HG02623 (cell line): ENCODE results near the gene VPREB3.

Experiments used
- ATAC-seq: cut with Tn5 transposase; IDR thresholded peaks from one replicate; pipeline ENCODE4 v1.9.1; 2021; ENCODE audit warnings: moderate library complexity; ENCODE audit not compliant: unreplicated experiment

Gene VPREB3

DNA sequence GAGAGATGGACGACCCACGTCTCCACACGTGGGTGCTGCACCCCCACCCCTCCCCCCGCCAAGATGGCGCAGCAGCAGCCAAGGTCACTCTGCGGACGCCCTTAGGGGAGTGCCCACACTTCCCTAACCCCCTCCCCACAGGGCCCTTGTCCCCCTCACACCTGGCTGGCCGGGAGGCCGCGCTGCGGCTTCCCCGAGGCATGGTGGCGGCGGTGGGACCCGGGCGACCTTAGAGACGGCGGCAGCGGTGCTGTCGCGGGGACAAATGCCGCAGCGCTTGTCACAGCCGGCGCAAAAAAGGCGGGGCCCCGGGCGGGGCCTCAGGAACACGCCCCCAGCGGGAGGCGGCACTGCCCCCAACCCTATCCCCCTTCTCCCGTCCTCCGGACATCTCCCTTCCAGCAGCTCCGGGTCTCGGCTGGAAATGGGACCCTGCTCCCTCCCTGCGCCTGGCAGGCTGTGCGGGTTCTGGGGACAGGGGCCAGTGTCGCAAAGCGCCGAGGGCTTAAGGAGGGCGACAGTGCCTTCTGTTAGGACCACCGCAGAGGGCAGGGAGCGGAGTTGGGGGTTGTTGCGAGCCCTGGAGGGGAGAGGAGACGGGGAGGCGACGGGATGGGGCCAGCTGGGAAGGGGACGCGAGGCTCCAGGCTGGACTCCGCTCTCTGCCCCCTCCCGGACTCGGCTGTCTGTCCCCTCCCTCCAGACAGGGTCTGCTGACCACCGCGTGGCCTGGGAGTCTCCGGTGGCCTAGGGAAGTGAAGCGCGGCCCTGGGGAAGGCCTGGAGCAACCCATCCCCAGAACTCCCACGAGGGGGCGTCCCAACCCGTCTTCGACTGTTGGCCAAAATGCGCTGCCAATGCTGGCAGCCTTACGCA, 13.7 kb upstream of the VPREB3 start, which contains the start of gene CHCHD10:
Gene CHCHD10 (minus strand): TSS at position 300 of the 876 bp plus-strand sequence. CDS start 98 bp downstream, at position 202.
- no peak for ATAC-seq

DNA sequence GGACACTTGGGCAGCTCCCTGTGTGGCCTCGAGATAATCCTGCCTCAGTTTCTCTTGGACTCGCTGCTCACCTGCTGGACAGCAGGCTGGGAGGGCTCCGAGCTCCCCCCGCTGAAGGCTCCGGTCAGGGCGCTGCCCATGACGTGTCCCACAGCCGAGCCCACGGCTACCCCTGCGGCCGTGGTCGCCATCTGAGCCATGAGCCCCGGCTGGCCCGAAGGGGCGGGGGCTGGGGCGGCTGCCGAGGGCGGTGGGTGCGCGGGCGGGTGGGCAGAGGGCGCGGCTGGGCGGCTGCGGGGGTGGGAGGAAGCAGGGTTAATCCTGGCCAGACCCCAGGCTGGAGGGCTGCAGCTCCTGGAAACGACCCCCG, 13.1 kb upstream of the VPREB3 start:
- no peak for ATAC-seq

GRCh38 chr22:23764899-23765881, 11.0 kb upstream of the VPREB3 start:
- no peak for ATAC-seq

DNA sequence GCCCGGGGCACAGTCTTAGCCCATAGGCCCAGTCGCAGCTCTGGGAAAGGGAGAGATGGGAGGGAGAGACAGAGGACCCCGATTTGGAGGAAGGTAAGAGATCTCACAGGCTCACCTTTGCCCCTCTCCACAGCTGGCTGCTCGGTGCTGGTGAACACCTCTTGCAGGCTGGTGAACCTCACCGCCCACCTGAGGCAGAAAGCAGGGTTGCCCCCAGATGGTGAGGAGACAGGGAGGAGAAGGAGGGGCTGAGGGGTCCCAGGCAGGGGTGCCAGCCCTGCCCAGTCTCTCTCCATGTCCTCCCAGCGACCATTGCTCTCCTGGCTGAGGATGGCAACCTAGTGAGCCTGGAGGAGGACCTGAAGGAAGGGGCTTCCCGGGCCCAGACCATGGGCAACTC, 9.7 kb upstream of the VPREB3 start:
- no peak for ATAC-seq

GRCh38 chr22:23763579-23763945, 9.3 kb upstream of the VPREB3 start:
- no peak for ATAC-seq

DNA sequence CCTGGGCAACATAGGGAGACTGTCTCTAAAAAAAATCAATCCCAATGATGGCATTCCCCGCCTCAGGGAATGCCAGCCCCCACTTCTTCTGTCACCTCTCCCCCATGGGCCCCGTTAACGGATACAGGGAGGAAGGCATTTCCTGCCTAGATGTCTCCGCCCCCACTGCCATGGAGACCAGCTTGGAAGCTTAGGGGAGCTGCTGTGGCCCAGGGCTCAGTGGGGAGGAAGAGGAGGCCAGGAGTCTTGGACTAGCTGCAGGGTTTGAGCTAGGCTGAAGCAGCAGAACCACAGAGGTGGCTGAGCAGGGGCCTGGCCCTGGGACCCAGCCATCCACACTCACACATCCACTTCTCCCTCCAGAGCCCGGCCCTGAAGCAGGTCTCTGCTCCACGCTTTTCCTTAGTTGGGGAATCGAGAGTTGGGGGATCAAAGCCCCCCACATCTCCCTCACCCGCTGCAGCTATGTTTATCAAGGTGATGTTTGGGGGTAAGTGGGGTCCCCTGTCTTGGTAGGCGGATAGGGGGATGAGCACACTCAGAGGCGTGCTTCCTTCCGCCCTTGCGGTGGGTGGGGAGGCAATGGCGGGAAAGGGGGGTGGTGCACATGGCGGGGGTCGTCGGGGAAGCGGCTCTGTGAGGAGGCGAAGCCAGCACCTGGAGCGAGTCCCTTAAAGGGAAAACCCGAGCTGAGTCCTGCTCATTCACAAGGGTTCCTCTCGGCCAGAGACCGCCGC, 8.8 kb upstream of the VPREB3 start, which contains the start of gene C22orf15:
Gene C22orf15 (plus strand): TSS at position 149 of the 737 bp plus-strand sequence. CDS start 317 bp downstream, at position 466.
- no peak for ATAC-seq

- no peak for ATAC-seq
Measured at GRCh38 chr22:23760056-23760455, 5.8 kb upstream of the VPREB3 start.

DNA sequence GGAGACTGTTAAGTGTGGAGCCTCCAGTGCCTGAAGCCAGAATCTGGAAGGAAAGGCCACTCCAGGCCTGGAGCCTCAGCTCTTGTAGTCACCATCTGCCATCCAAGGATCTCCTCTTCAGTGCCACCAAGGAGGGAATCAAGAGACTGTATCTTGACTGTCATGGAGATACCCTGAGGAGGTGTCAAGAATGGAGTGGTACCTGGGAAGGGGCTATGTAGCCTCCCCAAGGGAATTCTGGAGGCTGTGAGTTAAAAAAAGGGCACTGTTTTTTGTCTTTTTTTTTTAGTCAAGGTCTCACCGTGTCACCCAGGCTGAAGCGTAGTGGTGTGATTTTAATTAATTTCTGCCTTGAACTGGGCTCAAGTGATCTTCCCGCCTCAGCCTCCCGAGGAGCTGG, 5.3 kb upstream of the VPREB3 start:
- ATAC-seq = no peak

DNA sequence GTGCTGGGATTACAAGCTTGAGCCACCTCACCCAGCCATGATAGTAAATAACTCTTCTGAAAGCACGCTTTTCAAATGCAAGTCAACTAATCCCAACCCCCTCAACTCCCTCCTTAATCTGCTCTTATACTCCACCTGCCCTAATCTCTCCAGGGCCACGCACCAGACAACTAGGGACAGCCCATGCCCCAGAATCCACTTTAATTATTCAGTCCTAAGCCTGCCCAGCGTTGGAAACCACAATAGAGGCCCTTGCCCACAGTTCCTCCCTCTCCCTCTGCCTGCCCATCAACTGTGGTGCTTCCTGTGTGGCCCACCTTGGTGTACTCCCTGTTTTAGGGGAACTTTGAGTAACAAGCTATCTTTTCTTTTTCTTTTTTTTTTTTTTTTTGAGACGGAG, 2.7 kb upstream of the VPREB3 start:
- no peak for ATAC-seq

GRCh38 chr22:23755711-23756110, 1.5 kb upstream of the VPREB3 start:
- no peak for ATAC-seq

GRCh38 chr22:23754980-23755636, 883 bp upstream of the VPREB3 start:
- no peak for ATAC-seq

DNA sequence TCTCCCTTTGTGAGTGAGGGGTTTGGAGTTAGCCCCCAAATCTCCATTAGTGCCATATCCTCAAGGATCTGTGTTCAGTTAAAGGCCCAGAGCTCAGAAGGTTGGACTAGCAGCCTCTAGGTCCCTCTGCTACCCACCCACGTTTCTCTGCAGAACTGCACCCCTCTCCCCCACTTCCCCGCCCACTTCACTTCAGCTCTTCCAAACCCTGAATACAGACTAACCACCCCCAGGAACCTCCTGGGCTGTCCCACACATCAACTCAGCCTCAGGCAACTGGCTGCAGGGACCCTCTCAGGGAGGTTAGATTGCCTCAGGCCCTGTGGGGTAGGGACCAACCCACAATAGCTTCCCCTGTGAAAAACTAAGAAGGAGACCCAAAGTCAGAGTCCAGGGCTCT, 840 bp downstream of the VPREB3 start:
- no peak for ATAC-seq

GRCh38 chr22:23752750-23753149, 1.5 kb downstream of the VPREB3 start:
- ATAC-seq = no peak

- no peak for ATAC-seq
Measured at GRCh38 chr22:23752090-23752691, 2.0 kb downstream of the VPREB3 start.

GRCh38 chr22:23751441-23751996, 2.7 kb downstream of the VPREB3 start:
- no peak for ATAC-seq

DNA sequence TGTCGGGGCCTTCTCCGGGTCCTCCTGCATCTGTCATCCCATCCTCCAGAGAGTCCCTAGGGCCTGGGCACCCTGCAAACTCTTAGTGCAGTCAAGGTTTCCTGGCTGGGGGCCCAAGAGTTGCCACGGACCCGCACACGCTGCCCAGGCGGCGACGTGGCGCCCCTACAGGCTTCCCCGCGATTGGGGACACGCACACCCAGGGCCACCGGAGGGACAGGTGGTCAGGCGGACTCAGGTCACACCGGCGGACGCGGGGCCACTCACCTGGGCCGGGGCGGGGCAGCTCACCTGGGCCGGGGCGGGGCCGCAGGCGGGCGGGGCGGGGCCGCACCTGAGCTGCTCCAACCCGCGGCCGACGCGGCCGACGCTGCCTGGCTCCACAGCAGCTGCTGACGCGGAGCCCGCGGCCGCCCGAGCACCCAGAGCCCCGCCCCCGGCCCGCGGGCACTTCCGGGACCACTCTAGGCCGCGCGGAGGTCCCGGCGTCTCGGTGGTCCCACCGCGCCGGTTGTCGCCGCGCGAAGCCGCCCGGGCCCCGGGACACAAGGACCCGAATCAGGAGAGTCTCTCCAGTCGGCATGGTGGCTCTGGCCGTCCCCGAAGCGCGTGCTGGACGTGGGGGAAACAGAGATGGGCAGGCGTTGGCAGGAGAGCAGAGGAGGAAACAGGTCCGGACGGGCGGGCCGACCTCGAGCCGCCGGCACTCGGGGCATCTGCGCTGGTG, 3.3 kb downstream of the VPREB3 start, which contains the start of gene ZNF70:
Gene ZNF70 (minus strand): TSS at position 399 of the 727 bp plus-strand sequence. CDS start 5,972 bp downstream, outside the sequence.
- peak; percentile 74 for ATAC-seq

GRCh38 chr22:23750367-23750713, 3.9 kb downstream of the VPREB3 start:
- ATAC-seq = no peak

DNA sequence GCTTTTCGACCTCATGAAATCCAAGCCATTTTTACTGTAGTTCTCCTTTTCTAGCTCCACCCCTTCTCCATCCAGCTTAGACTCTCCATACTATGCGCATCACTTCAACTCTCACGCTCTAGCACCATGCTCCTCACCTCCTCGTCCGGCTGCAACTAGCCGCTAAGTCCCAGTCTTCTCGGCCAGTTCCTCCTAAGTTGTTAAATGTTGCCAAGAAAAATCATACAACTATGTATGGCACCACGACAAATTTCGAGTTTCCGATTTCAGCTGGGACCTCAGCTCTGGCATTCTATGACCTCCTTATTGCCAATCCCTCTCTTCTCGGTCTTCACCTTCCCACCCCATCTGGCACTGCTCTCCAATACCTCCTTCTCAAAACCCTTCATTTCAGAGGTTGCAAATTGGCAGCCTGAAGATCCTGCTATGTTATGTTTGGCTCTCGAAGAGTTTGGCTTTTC, 4.4 kb downstream of the VPREB3 start:
- ATAC-seq = no peak

GRCh38 chr22:23745791-23746190, 8.4 kb downstream of the VPREB3 start:
- no peak for ATAC-seq
